ENCODE data around the gene KIR2DL4.
"Not testable (repeated sequence)": the region's sequence is repeated elsewhere in the genome, so short reads cannot be mapped to it uniquely, and the experiment has no call there.

- not testable (repeated sequence) for TF ChIP-seq CTCF (IDR thresholded peaks at IDR 0.05 in 2 of 3, conservative IDR thresholded peaks at IDR 0.05 in 1 of 3; ENCODE audit: borderline replicate concordance in 1 of 3, insufficient read depth in 1 of 3, low read depth in 2 of 3, low read length in 2 of 3); ELF1 (IDR thresholded peaks at IDR 0.05; ENCODE audit: borderline replicate concordance, low read depth); TCF7L2 (IDR thresholded peaks at IDR 0.05; ENCODE audit: borderline replicate concordance, extremely low read depth, insufficient read depth, insufficient read length); CEBPB (IDR thresholded peaks at IDR 0.05; ENCODE audit: low read depth); POLR2A (IDR thresholded peaks at IDR 0.05; ENCODE audit: borderline replicate concordance, extremely low read depth, insufficient read depth, insufficient read length); SRF (IDR thresholded peaks at IDR 0.05; ENCODE audit: low read depth); YY1 (IDR thresholded peaks at IDR 0.05; ENCODE audit: extremely low read depth, insufficient replicate concordance, low read depth, low read length); JUND (IDR thresholded peaks at IDR 0.05); EZH2phosphoT487 (IDR thresholded peaks at IDR 0.05; ENCODE audit: borderline replicate concordance); RAD21 (IDR thresholded peaks at IDR 0.05; ENCODE audit: low read depth); SIN3A (IDR thresholded peaks at IDR 0.05; ENCODE audit: low read depth); EGR1 (IDR thresholded peaks at IDR 0.05; ENCODE audit: low read depth); REST (IDR thresholded peaks at IDR 0.05; ENCODE audit: low read depth); EZH2 (IDR thresholded peaks at IDR 0.05)
Observed at GRCh38 chr19:54758577-54758976, 44.8 kb upstream of the KIR2DL4 start.
